Stimulated activated CD8-positive, alpha-beta memory T cell treated with anti-CD3 and anti-CD28 coated beads, Interleukin-4, amount 100 ng/mL, for 48 hours (primary cell): ENCODE results near the gene SLC35F4.

ENCODE experiments used
- DNase-seq: peaks from one replicate; pipeline ENCODE4 v3.0.0-alpha.2; 2020

SLC35F4 gene

GRCh38 chr14:57847706-57848105 lies 18.2 kb downstream of the SLC35F4 start:
- DNase-seq, result no peak

- DNase-seq, result no peak
Measured at GRCh38 chr14:57847096-57847495, 18.8 kb downstream of the SLC35F4 start.

- DNase-seq, result no peak
Measured at GRCh38 chr14:57846596-57846995, 19.3 kb downstream of the SLC35F4 start.

GRCh38 chr14:57845802-57846531 lies 19.9 kb downstream of the SLC35F4 start:
- no peak for DNase-seq

- no peak for DNase-seq
Measured at GRCh38 chr14:57845316-57845715, 20.6 kb downstream of the SLC35F4 start.

- no peak for DNase-seq
Measured at GRCh38 chr14:57837267-57837666, 28.6 kb downstream of the SLC35F4 start.

- no peak for DNase-seq
Measured at GRCh38 chr14:57835766-57836165, 30.1 kb downstream of the SLC35F4 start.

- no peak for DNase-seq
Measured at GRCh38 chr14:57834961-57835360, 30.9 kb downstream of the SLC35F4 start.

GRCh38 chr14:57834001-57834598 lies 31.8 kb downstream of the SLC35F4 start:
- DNase-seq, result no peak

GRCh38 chr14:57833323-57833722 lies 32.6 kb downstream of the SLC35F4 start:
- no peak for DNase-seq

- no peak for DNase-seq
Measured at GRCh38 chr14:57831981-57832380, 33.9 kb downstream of the SLC35F4 start.

GRCh38 chr14:57828713-57829112 lies 37.2 kb downstream of the SLC35F4 start:
- DNase-seq, result no peak

- DNase-seq, result no peak
Measured at GRCh38 chr14:57823015-57823660, 42.8 kb downstream of the SLC35F4 start.

GRCh38 chr14:57822081-57822480 lies 43.8 kb downstream of the SLC35F4 start:
- no peak for DNase-seq

GRCh38 chr14:57820581-57820980 lies 45.3 kb downstream of the SLC35F4 start:
- no peak for DNase-seq

- no peak for DNase-seq
Measured at GRCh38 chr14:57818511-57818910, 47.4 kb downstream of the SLC35F4 start.

GRCh38 chr14:57816568-57817284 lies 49.2 kb downstream of the SLC35F4 start:
- DNase-seq, result no peak

GRCh38 chr14:57814726-57815125 lies 51.2 kb downstream of the SLC35F4 start:
- no peak for DNase-seq

- DNase-seq, result no peak
Measured at GRCh38 chr14:57812741-57813140, 53.2 kb downstream of the SLC35F4 start.

- no peak for DNase-seq
Measured at GRCh38 chr14:57811998-57812546, 53.8 kb downstream of the SLC35F4 start.

GRCh38 chr14:57809808-57810207 lies 56.1 kb downstream of the SLC35F4 start:
- no peak for DNase-seq

- no peak for DNase-seq
Measured at GRCh38 chr14:57797160-57797559, 68.7 kb downstream of the SLC35F4 start.

- DNase-seq, result no peak
Measured at GRCh38 chr14:57796556-57796955, 69.3 kb downstream of the SLC35F4 start.
